GM12878 (cell line): ENCODE measurements around the gene ATP2A3. TPM values are rescaled to one million over a fixed set of nuclear protein-coding genes. Genes with fewer than 3 reads are reported as not detected.

Experiments
- ATAC-seq: fragments of 200-7000 bp; cut with Tn5 transposase; 3 replicates; pipeline ENCODE4 v1.9.1; 2020; ENCODE audit warnings: mild to moderate bottlenecking, moderate library complexity
- BruUV-seq: library from RNA; stranded (reverse); fragments of 400-500 nt; replicated peaks from 2 replicates; lab custom pipeline; 2021; lab: Mats Ljungman, UMichigan
- CTCF ChIA-PET: fragments of 300-600 bp; sonication (Branson Sonifier 250); formaldehyde crosslinking; extraction: SDS; loops from one replicate; lab custom pipeline; 2021; ENCODE audit warnings: inconsistent platforms; lab: Yijun Ruan, JAX
- POLR2A ChIA-PET: fragments of 350-600 bp; formaldehyde crosslinking; extraction: SDS; loops from one replicate; lab custom pipeline; 2021; ENCODE audit warnings: inconsistent platforms; lab: Charles Lee
- RAD21 ChIA-PET: fragments of 300-600 bp; sonication (Branson Sonifier 250); formaldehyde crosslinking; loops from one replicate; lab custom pipeline; 2023; ENCODE audit warnings: antibody characterized with exemption; ENCODE audit not compliant: unreplicated experiment; lab: Charles Lee
- SMC1A ChIA-PET: fragments of 300-600 bp; sonication (Branson Sonifier 250); formaldehyde crosslinking; loops from one replicate; lab custom pipeline; 2023; ENCODE audit not compliant: unreplicated experiment, uncharacterized antibody; lab: Charles Lee
- DNase-seq: peaks from one replicate; pipeline ENCODE4 v3.0.0-alpha.2; 2011; ENCODE audit warnings: low read depth, low spot score
- FAIRE-seq: peaks from 3 replicates; lab custom pipeline; 2011; peaks lifted over from hg19 to GRCh38; lab: Jason Lieb, UNC
- H2AFZ ChIP-seq: 2 replicates; pipeline ENCODE4 v1.6.0; 2011; ENCODE audit warnings: low read depth, low read length, control low read depth; ENCODE audit not compliant: control insufficient read depth
- H3K27ac ChIP-seq: 2 replicates; pipeline ENCODE4 v1.5.1; 2011; ENCODE audit warnings: control low read depth; ENCODE audit not compliant: control insufficient read depth, insufficient read depth
- H3K27me3 ChIP-seq, 2 experiments: replicated peaks in 1 of 2; 2 replicates each; pipeline versions ENCODE4 v1.6.0 to v1.6.1; 2011; ENCODE audit warnings: low read length in 1 of 2; ENCODE audit not compliant: control insufficient read depth in 2 of 2, insufficient read depth in 2 of 2
- H3K36me3 ChIP-seq, 2 experiments: 2 replicates each; pipeline ENCODE4 v1.5.1; 2011; ENCODE audit warnings: low read length in 1 of 2; ENCODE audit not compliant: control insufficient read depth in 2 of 2, insufficient read depth in 2 of 2
- H3K4me1 ChIP-seq: 2 replicates; pipeline ENCODE4 v1.6.1; 2011; ENCODE audit warnings: mild to moderate bottlenecking, low read length, moderate library complexity, mixed read lengths; ENCODE audit not compliant: control insufficient read depth, insufficient read depth
- H3K4me2 ChIP-seq: 2 replicates; pipeline ENCODE4 v1.6.0; 2011; ENCODE audit warnings: control low read depth; ENCODE audit not compliant: control insufficient read depth, insufficient read depth
- H3K4me3 ChIP-seq: fragments of 200-600 bp; sonication (generic); 2 replicates; pipeline ENCODE4 v1.5.1; 2016
- H3K79me2 ChIP-seq: 2 replicates; pipeline ENCODE4 v1.6.0; 2011; ENCODE audit warnings: low read length; ENCODE audit not compliant: control insufficient read depth, insufficient read depth
- H3K9ac ChIP-seq: 2 replicates; pipeline ENCODE4 v1.8.0; 2011; ENCODE audit warnings: low read length, control low read depth, mixed read lengths; ENCODE audit not compliant: control insufficient read depth, insufficient read depth
- H3K9me3 ChIP-seq: replicated peaks from 3 replicates; pipeline ENCODE4 v1.5.1; 2011; ENCODE audit warnings: mild to moderate bottlenecking, low read length; ENCODE audit not compliant: control insufficient read depth, insufficient read depth
- H4K20me1 ChIP-seq: 2 replicates; pipeline ENCODE4 v1.6.0; 2011; ENCODE audit not compliant: control insufficient read depth, insufficient read depth
- ATF7 ChIP-seq: fragments of 450-650 bp; IDR thresholded peaks from 2 replicates; pipeline ENCODE4 v1.6.1; 2016; ENCODE audit warnings: low read depth, mild to moderate bottlenecking
- BCL11A ChIP-seq: IDR thresholded peaks from 2 replicates; pipeline ENCODE4 v1.6.1; 2011; ENCODE audit warnings: low read depth, low read length
- BHLHE40 ChIP-seq, 2 experiments: fragments of 450-650 bp in 1 of 2; IDR thresholded peaks; 2 replicates each; pipeline ENCODE4 v1.6.1; 2011 to 2017; ENCODE audit warnings: low read depth in 2 of 2, borderline replicate concordance in 1 of 2, improper control_type of control experiment in 1 of 2, low read length in 1 of 2, mild to moderate bottlenecking in 1 of 2
- CHD2 ChIP-seq: IDR thresholded peaks from 2 replicates; pipeline ENCODE4 v1.6.1; 2011; ENCODE audit warnings: low read depth, low read length, improper control_type of control experiment, borderline replicate concordance
- ELK1 ChIP-seq: IDR thresholded peaks from 2 replicates; pipeline ENCODE4 v1.6.1; 2012; ENCODE audit warnings: low read depth, low read length, improper control_type of control experiment
- MTA2 ChIP-seq: fragments of 450-650 bp; IDR thresholded peaks from 2 replicates; pipeline ENCODE4 v1.6.1; 2016; ENCODE audit warnings: low read depth, mild to moderate bottlenecking, moderate library complexity
- MTA3 ChIP-seq: IDR thresholded peaks from 2 replicates; pipeline ENCODE4 v1.6.1; 2012; ENCODE audit warnings: low read length, inconsistent platforms, borderline replicate concordance
- NKRF ChIP-seq: fragments of 450-650 bp; conservative IDR thresholded peaks from 2 replicates; pipeline ENCODE4 v1.6.1; 2017; ENCODE audit warnings: mild to moderate bottlenecking, moderate library complexity
- NR2C1 ChIP-seq: fragments of 450-650 bp; IDR thresholded peaks from 2 replicates; pipeline ENCODE4 v1.6.1; 2017; ENCODE audit warnings: antibody characterized with exemption, mild to moderate bottlenecking, moderate library complexity
- PKNOX1 ChIP-seq: fragments of 450-650 bp; IDR thresholded peaks from 2 replicates; pipeline ENCODE4 v1.6.1; 2016; ENCODE audit warnings: mild to moderate bottlenecking
- POLR2A ChIP-seq: IDR thresholded peaks from 2 replicates; pipeline ENCODE4 v1.6.1; 2011; ENCODE audit warnings: low read depth, mild to moderate bottlenecking, low read length
- RELA ChIP-seq: fragments of 450-650 bp; IDR thresholded peaks from 2 replicates; pipeline ENCODE4 v1.8.0; 2014; ENCODE audit warnings: borderline replicate concordance; ENCODE audit not compliant: partially characterized antibody
- SMARCA5 ChIP-seq: fragments of 450-650 bp; IDR thresholded peaks from 2 replicates; pipeline ENCODE4 v1.6.1; 2017; ENCODE audit warnings: mild to moderate bottlenecking
- SPI1 ChIP-seq: IDR thresholded peaks from 2 replicates; pipeline ENCODE4 v1.6.1; 2011; ENCODE audit warnings: low read depth, mild to moderate bottlenecking, low read length, moderate library complexity, borderline replicate concordance; ENCODE audit not compliant: insufficient read depth
- WGBS: methylation state at CpG from one replicate; pipeline ENCODE4 v1.1.6; 2016; ENCODE audit warnings: low lambda C conversion rate; ENCODE audit not compliant: insufficient replicate concordance, insufficient coverage; ENCODE audit errors: missing lambda C conversion rate; 5-methylcytosine and 5-hydroxymethylcytosine counted together
- in situ Hi-C: fragments of 300-500 bp; cut with MboI; formaldehyde crosslinking; loops from 9 replicates; pipeline ENCODE4 v1.14.3; 2018; ENCODE audit warnings: mixed read lengths
- intact Hi-C: fragments of 100-400 bp; cut with micrococcal nuclease; formaldehyde crosslinking; loops from one replicate; pipeline ENCODE4 v1.14.2; 2022; ENCODE audit not compliant: unreplicated experiment
- polyA plus RNA-seq, 11 experiments: library from polyadenylated mRNA; depleted of rRNA in 4 of 11; unstranded in 6 of 11; stranded (reverse) in 5 of 11; fragments of >200 nt; fragmentation: Nextera tagmentation in 4 of 11; fragmentation: Illumina TruSeq in 1 of 11; extraction: Ambion mirVana in 4 of 11; extraction: Trizol in 1 of 11; gene quantifications; 1 replicate in 1 of 11; 2 replicates in 10 of 11; pipeline versions ENCODE4 v1.2.1 to v1.2.3, GENCODE V29; 2011 to 2016; ENCODE audit warnings: inconsistent platforms in 2 of 11, missing spikeins in 2 of 11, low read depth in 1 of 11
- total RNA-seq, 4 experiments: library from RNA; depleted of rRNA in 3 of 4; stranded (reverse); fragments of >200 nt in 3 of 4; fragmentation: Illumina TruSeq in 1 of 4; extraction: Trizol in 1 of 4; gene quantifications; 2 replicates each; pipeline versions ENCODE4 v1.2.1 to v1.2.3, GENCODE V29; 2013 to 2021

The ATP2A3 gene
- total and polyA plus RNA-seq, 10 of the 15 experiments (the other 5 are each of a cell fraction or from before 2014, with no cell fraction given) = 1.0 to 99.2 (median 37.9) TPM

- peaks cover 54% of the 10 kb centered on the region for H3K4me1 ChIP-seq
- no peak for FAIRE-seq
- peak overlapping the region; percentile 52 for H3K4me3 ChIP-seq
- POLR2A ChIA-PET = interaction anchor here (0.5 to 4.2 kb wide), 6 partner anchors 11 to 160 kb away, joined by 3 to 18 read pairs (median 6); partner anchors contain the start of gene ATP2A3
- H3K27ac ChIP-seq = peak overlapping the region; percentile 86
- peak overlapping the region; percentile 73 for H2AFZ ChIP-seq
- BruUV-seq = no TSS peak
- H3K79me2 ChIP-seq = peaks cover 15% of the 10 kb centered on the region
- intact Hi-C loops = loop anchor here (2.0 to 5.0 kb wide), 3 partner anchors 48 to 161 kb away; partner anchors contain the start of gene ATP2A3
- peak; percentile 69 for ATAC-seq
- peak overlapping the region; percentile 59 for H3K9ac ChIP-seq
- 4% methylated on average over 10 of the region's 10 CpGs for WGBS
- H3K4me2 ChIP-seq = peak overlapping the region; percentile 81
- in situ Hi-C loops = loop anchor here (5.0 kb wide), 1 partner anchor 93 kb away; no protein-coding TSS in a partner anchor
- peak; percentile 49 for DNase-seq
- CTCF ChIA-PET = interaction anchor here (0.5 to 7.7 kb wide), 43 partner anchors 9 to 499 kb away, joined by 3 to 119 read pairs (median 5); partner anchors contain the start of genes ATP2A3, CYB5D2 and ZZEF1
- H3K9me3 ChIP-seq = no peaks in the 10 kb centered on the region; the same call in 2 of the 3 replicates
- no peaks in the 10 kb centered on the region for H4K20me1 ChIP-seq
- H3K36me3 ChIP-seq = no peaks in the 10 kb centered on the region
- H3K27me3 ChIP-seq = no peaks in the 10 kb centered on the region
- SMC1A ChIA-PET = interaction anchor here (0.9 to 4.5 kb wide), 19 partner anchors 11 to 176 kb away, joined by 3 to 45 read pairs (median 6); no protein-coding TSS in a partner anchor
- RAD21 ChIA-PET = interaction anchor here (0.6 to 5.9 kb wide), 25 partner anchors 9 to 648 kb away, joined by 3 to 70 read pairs (median 4); partner anchors contain the start of genes CAMKK1, CYB5D2, NCBP3 and ZZEF1
- TF ChIP-seq ELK1 = no peak
- no peak; the same call in 1 of the 2 replicates for TF ChIP-seq MTA2
- no peak for TF ChIP-seq BCL11A
- TF ChIP-seq PKNOX1 = peak; percentile 70; the same call in 1 of the 2 replicates
- TF ChIP-seq NR2C1 = no peak
- 0 out of 2 replicates have a peak, but pooled peaks have one; percentile 42 for TF ChIP-seq CHD2
- no peak for TF ChIP-seq NKRF
- TF ChIP-seq RELA = no peak
- TF ChIP-seq POLR2A = peak; percentile 75
- no peak for TF ChIP-seq MTA3
- no peak for TF ChIP-seq SMARCA5
- TF ChIP-seq ATF7 = peak; percentile 23; the same call in 1 of the 2 replicates
- TF ChIP-seq BHLHE40 (IDR thresholded peaks at IDR 0.05; ENCODE audit: borderline replicate concordance in 1 of 2, low read depth in 2 of 2, low read length in 1 of 2) = peak in 1 of 2 experiments; percentile 25; a peak in 1 of 4 replicates
- peak; percentile 69 for TF ChIP-seq SPI1
These were observed 49.9 kb downstream of the ATP2A3 start for GRCh38 chr17:3914312-3914670.
